ELR (cell line): Measurements from ENCODE around the gene NEMP1.

ENCODE experiments used
- DNase-seq: peaks from one replicate; pipeline ENCODE4 v3.0.0-alpha.2; 2015; ENCODE audit warnings: low read depth

Gene NEMP1

GRCh38 chr12:57107456-57108155 is 29.0 kb upstream of the NEMP1 start:
- no peak for DNase-seq

- no peak for DNase-seq
These were observed 27.6 kb upstream of the NEMP1 start for GRCh38 chr12:57106021-57106708.

- no peak for DNase-seq
These were observed 26.6 kb upstream of the NEMP1 start for GRCh38 chr12:57105011-57105753.

GRCh38 chr12:57104292-57104910 is 25.8 kb upstream of the NEMP1 start:
- no peak for DNase-seq

GRCh38 chr12:57103856-57104255 is 25.3 kb upstream of the NEMP1 start:
- no peak for DNase-seq

- peak; percentile 60 for DNase-seq
These were observed 23.5 kb upstream of the NEMP1 start for GRCh38 chr12:57101892-57102695.

GRCh38 chr12:57099766-57100165 is 21.2 kb upstream of the NEMP1 start:
- DNase-seq: no peak

GRCh38 chr12:57099047-57099714 is 20.6 kb upstream of the NEMP1 start:
- peak; percentile 43 for DNase-seq

- DNase-seq: no peak
These were observed 20.0 kb upstream of the NEMP1 start for GRCh38 chr12:57098546-57098945.

- DNase-seq: no peak
These were observed 18.9 kb upstream of the NEMP1 start for GRCh38 chr12:57097554-57097835.

GRCh38 chr12:57096748-57097553 is 18.4 kb upstream of the NEMP1 start:
- no peak for DNase-seq

- peak; percentile 15 for DNase-seq
These were observed 17.5 kb upstream of the NEMP1 start for GRCh38 chr12:57096099-57096572.

- no peak for DNase-seq
These were observed 16.8 kb upstream of the NEMP1 start for GRCh38 chr12:57095440-57095839.

- DNase-seq: no peak
These were observed 15.9 kb upstream of the NEMP1 start for GRCh38 chr12:57094208-57095160.

- DNase-seq: peak; percentile 77
These were observed 15.0 kb upstream of the NEMP1 start for GRCh38 chr12:57093415-57094207.

GRCh38 chr12:57092876-57093414 is 14.4 kb upstream of the NEMP1 start:
- no peak for DNase-seq

GRCh38 chr12:57092529-57092862 is 13.9 kb upstream of the NEMP1 start:
- DNase-seq: no peak
